HL-60/S4 treated with phorbol 12-myristate 13-acetate at 8.2 ng/mL for 4 days and 3 days (cell line): ENCODE results near the gene P4HTM.

Experiments used
- in situ Hi-C: fragments of 300-500 bp; cut with MboI; formaldehyde crosslinking; loops from 2 replicates; pipeline ENCODE4 v1.15.0; 2022; ENCODE audit warnings: low sequenced_read_pairs

Gene P4HTM, protein sequence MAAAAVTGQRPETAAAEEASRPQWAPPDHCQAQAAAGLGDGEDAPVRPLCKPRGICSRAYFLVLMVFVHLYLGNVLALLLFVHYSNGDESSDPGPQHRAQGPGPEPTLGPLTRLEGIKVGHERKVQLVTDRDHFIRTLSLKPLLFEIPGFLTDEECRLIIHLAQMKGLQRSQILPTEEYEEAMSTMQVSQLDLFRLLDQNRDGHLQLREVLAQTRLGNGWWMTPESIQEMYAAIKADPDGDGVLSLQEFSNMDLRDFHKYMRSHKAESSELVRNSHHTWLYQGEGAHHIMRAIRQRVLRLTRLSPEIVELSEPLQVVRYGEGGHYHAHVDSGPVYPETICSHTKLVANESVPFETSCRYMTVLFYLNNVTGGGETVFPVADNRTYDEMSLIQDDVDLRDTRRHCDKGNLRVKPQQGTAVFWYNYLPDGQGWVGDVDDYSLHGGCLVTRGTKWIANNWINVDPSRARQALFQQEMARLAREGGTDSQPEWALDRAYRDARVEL

DNA sequence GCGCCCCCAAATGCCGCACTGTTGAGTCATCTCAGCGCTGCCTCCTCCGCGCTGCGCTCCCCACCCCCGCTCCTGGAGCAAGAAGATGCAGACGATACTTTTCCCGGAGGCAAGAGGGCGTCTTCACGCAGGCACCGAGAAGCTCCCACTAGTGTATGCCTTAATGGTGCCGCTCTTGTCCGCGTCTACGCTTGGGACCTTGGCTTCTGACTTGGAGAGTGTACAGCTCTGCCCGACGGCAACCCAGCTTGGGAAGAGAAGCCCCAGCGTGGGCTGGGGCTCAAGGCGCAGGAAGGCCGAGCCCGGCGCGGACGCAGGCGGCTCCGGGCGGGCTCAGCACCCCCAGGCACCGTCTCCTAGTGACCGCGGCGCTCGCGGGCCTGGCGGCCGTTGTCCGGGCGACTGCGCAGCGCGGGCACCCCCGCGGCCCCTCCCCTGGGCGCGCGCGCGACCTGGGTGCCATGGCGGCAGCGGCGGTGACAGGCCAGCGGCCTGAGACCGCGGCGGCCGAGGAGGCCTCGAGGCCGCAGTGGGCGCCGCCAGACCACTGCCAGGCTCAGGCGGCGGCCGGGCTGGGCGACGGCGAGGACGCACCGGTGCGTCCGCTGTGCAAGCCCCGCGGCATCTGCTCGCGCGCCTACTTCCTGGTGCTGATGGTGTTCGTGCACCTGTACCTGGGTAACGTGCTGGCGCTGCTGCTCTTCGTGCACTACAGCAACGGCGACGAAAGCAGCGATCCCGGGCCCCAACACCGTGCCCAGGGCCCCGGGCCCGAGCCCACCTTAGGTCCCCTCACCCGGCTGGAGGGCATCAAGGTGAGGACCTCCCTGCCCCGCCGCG lies at the start of gene P4HTM:
Gene P4HTM, plus strand, starts transcription at position 446 of the 840 bp plus-strand sequence. Its CDS starts 16 bp downstream, at position 462.
- in situ Hi-C loops, result no loop called here

DNA sequence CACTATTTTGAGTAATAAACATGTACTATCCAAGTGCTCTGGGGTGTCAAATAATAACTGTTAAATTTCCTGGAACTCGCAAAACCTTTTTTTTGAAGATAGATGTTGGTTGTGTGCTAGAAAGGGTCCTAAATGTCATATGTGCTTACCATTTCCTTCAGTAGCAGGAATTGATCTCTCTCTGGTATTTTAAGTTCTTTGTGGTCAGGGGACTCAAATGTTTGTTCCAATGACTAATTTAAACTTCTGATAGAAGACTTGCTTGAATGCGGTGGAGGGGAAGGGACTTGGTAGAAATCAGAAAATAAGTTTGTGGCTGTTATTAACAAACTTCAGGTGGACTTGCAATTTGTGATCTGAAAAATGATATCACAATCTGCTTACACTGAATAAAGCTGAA lies 44.6 kb upstream of the P4HTM start:
- in situ Hi-C loops, result no loop called here

DNA sequence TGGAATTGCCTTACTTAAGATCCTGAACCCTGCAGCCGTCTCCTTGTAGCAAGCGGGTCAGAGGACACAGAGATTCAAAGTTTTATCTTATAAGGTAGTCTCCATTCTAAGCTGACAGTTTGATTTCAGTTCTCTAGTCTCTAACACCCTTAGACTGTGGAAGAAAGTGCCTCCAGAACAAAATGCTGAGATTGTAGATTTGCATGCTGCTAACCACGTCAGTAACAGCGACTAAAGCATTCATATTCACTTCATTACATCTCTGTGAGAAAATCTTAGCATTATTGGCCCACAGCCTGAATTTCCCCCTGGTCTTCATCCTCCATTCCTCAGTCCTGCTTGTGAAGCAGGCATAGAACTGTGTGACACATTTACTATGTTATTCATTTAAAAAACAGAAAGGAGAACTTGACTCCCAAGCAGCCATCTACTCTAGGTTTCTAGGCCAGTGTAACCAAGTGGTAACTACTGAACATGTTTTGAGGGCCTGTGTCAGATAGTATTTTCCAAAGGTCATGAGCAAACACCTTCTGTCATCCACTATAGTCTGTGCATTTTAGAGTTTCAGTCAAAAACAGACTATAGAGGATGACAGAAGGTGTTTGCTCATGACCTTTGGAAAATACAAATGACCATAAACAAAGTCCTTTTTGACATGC lies 44.0 kb upstream of the P4HTM start:
- in situ Hi-C loops, result no loop called here

DNA sequence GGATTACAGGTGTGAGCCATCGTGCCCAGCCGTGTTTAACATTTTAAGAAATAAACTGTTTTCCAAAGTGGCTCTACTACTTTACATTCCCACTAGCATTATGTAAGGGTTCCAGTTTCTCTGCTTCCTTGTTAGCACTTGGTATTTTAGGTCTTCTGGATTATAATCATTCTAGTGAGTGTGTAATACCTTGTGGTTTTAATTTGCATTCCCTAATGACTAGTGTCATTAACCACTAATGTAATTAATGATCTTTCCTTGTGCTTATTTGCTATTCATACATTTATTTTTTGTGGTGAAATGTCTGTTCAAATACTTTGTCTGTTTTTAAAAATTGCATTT lies 40.7 kb upstream of the P4HTM start:
- in situ Hi-C loops, result no loop called here

DNA sequence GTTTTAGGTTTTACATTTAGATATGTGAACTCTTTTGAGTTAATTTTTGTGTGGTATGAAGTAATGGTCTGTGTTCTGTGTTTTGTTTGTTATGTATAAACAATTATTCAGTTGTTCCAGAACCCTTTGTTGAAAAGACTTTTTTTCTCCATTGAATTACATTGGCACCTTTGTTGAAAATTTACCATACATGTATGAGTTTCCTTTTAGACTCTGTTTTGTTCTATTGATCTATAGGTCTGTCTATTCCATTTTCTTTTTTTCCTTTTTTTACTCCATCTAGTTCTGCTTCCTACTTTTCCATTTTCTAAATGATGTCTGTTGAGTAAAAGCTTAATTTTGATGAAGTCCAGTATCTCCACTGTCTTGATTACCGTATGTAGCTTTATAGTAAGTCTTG lies 40.0 kb upstream of the P4HTM start:
- in situ Hi-C loops, result loop anchor here (25.0 kb wide), 1 partner anchor 213 kb away; no protein-coding TSS in a partner anchor

DNA sequence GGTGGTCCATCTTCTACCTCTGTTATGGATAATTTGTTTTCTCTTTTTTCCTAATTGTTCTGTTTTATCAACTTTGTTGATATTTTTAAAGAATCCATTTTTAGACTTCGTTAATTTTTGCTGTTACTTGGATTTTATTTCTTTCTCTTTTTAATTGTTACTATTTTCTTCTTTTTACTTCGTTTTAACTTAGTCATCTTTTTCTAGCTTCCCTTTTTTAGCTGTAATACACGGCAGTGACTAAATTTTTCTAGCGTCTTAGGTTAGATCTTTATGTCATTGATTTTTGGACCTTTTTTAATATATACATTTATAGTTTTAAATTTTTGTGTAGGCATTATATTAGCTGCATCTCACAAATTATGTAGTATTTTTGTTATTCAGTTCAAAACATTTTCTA lies 38.3 kb upstream of the P4HTM start:
- in situ Hi-C loops, result loop anchor here (25.0 kb wide), 1 partner anchor 214 kb away; no protein-coding TSS in a partner anchor

DNA sequence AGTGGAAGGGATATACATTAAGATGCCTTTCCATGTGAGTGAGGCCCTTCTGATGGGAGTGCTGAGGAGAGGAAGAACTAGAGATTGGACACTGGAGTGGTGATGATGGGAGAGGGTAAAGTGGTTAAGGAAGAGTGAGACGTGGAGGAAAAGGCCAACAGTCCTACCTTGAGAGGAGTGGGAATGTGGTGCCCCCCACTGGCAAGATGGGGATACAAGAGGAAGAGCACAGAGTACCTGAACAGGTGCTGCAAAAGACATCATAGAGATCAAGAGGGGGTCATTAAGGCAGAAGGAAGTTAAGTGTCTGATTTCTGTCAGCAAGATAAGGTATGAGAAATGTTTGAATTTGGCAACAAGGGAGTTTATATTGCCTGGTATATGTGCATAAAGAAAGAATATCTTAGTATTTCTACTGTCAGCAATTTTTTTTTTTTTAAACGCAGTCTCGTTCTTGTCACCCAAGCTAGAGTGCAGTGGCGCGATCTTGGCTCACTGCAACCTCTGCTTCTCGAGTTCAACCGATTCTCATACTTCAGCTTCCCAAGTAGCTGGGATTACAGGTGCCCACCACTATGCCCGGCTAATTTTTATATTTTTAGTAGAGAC lies 37.4 kb upstream of the P4HTM start:
- in situ Hi-C loops, result loop anchor here (25.0 kb wide), 1 partner anchor 215 kb away; no protein-coding TSS in a partner anchor

DNA sequence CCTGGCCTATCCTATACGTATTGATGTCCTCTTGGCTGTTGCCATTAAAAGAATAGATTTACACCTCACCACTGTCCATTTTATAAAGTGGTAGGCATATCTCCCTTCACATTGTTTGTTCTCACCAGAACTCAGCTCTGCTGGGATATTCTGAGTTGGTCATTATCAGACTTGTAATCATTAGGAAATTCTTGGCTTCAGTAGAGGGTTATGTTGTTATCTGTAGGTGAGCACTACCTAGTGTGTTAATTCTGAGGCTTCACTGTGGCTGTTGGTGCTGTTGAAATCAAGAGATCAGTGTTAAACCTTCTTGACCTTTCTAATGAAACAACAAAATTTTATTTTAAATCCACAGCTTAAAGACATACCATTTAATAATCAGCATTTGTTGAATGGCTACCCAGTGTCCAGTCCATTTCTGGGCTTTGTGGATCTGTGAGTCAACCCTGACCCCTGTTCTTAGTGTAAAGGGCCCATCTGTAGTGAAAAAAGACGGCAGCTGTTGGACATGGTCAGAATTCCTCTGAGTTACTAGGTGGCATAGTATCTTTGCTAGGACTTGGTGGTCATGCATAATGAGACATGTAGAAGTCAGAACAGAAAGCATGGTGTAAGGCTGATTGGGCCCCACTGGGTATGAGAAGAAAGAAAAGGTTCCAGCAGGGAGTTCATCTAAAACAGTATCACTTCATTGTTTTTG lies 32.9 kb upstream of the P4HTM start:
- in situ Hi-C loops, result loop anchor here (25.0 kb wide), 1 partner anchor 220 kb away; no protein-coding TSS in a partner anchor

DNA sequence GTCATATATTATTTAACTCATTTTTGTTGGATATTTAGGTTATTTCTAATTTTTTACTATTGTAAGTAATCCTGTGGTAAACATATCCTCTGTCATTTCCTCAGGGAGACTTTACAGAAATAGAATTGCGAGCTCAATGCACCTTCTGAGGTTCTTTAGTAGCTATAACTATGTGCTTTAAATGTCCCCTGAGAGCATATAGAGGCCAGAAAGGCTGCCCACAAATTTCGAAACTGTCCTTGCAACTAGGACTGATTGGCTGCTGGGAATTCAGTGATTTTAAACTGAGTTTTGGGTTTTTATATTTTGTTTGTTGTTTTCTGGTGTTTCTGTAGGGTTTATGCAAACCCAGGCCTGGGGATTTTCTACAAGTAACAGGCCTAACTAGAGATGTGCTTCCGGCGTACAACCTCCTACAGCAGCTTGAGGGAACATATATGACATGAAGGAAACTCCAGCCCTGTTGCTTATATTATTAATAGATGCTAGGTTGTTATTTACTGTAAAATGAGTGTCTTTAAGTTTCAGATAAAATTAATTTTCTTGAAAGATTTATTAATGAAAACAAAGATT lies 29.1 kb upstream of the P4HTM start:
- in situ Hi-C loops, result loop anchor here (25.0 kb wide), 1 partner anchor 224 kb away; no protein-coding TSS in a partner anchor

DNA sequence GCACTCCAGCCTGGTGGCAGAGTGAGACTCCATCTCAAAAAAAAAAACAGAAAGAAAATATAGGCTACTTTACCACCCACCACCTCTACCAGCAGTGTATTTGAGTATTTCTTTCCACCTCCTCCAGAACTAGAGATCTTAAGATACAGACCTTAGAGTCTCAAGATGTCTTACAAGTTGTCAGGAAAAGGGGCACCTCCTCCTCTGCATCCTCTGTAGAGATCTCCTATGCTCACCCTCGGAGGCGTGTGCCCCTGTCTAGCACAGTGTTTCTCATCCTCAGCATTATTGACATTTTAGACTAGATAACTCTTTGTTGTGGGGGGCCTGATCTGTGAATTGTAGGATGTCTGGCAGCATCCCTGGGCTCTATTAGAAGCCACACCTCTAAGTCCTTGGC lies 27.7 kb upstream of the P4HTM start:
- in situ Hi-C loops, result loop anchor here (25.0 kb wide), 1 partner anchor 225 kb away; no protein-coding TSS in a partner anchor

DNA sequence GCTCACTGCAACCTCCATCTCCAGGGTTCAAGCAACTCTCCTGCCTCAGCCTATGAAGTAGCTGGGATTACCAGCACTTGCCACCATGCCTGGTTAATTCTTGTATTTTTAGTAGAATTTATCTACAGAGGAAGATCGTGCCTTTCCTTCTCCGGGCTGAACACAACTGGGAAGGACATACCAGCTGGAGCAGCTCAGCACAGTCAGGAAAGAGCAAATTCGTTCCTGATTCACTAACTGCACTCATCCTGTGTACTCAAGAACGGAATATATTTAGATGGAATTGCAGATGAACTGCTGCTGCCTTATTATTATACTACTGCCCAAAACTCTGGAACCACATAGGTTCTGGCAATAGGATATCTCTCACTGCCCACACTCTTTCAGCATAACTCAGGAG lies 27.1 kb upstream of the P4HTM start:
- in situ Hi-C loops, result loop anchor here (25.0 kb wide), 1 partner anchor 226 kb away; no protein-coding TSS in a partner anchor

DNA sequence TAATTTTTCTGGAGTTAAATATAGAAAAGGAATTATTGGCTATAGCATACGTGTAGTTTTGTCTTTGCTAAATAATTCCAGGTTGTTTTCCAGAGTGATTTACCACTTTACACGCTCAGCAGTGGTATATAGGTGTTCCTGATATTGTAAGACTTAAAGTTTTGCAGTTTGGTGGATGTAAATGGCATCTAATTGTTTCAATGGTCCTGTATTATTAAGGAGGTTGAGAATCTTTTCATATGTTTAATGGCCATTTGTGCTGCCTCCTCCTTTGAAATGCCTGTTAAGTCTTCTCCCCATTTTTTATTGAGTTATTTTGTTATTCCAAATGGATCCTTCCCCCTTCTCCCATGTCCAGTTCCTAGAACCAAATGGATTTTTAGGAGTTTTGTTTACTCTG lies 26.4 kb upstream of the P4HTM start:
- in situ Hi-C loops, result loop anchor here (25.0 kb wide), 1 partner anchor 226 kb away; no protein-coding TSS in a partner anchor

DNA sequence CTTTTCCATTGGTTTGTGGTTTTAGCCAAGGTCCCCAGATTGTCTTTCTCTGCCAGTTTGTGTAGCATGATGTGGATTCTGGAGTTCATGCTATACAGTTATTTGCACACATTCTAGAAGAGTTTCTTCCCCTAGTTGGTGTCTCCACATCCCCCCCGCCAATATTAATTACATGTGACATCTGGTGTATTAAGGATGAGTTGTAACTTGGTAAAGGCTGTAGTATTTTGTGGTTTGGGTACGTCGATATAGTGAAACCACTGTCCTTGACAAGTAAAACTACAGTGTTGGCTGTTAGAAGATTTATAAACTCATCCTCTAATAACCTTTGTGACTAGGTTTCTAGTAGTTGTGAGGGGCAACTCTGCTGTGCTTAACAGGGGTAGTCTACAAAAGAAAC lies 23.7 kb upstream of the P4HTM start:
- in situ Hi-C loops, result loop anchor here (25.0 kb wide), 1 partner anchor 229 kb away; no protein-coding TSS in a partner anchor

DNA sequence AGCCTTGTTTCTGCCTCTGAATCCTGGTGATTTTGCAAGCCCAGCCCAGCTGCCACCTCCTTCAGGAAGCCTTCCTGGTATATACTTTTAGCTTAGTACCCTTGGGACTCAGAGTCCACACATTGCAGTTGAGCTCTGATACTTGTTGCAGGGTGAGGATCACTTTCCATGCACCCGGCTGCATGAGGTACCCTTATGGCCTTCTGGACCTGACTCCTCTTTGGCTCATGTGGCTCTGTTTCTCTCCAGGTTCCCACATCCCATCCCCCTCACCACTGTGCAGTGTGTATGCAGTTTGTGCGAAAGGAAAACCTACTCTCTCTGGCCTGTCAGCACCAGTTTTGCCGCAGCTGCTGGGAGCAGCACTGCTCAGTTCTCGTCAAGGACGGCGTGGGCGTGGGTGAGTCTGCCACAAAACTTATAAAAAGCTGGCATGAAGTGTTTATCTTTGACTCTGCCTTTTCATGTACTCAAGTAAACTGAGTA lies 23.1 kb upstream of the P4HTM start:
- in situ Hi-C loops, result loop anchor here (25.0 kb wide), 1 partner anchor 230 kb away; no protein-coding TSS in a partner anchor

DNA sequence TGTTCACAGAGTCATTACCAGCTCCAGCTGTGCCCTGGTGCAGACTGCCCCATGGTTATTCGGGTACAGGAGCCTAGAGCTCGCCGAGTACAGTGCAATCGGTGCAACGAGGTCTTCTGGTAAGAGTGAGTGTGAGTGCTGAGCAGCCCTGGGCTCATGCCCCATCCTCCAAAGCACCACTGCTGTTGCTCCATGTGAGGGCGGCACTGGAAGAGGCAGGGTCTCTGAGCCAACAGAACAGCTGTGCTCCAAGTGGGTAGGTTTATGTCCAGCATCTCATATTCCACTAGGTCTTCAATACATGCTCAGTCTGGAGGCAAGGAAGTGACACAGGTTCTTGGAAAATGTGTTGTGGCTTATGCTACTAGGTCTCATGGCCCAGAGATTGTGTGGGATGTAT lies 19.5 kb upstream of the P4HTM start:
- in situ Hi-C loops, result loop anchor here (25.0 kb wide), 1 partner anchor 233 kb away; no protein-coding TSS in a partner anchor

DNA sequence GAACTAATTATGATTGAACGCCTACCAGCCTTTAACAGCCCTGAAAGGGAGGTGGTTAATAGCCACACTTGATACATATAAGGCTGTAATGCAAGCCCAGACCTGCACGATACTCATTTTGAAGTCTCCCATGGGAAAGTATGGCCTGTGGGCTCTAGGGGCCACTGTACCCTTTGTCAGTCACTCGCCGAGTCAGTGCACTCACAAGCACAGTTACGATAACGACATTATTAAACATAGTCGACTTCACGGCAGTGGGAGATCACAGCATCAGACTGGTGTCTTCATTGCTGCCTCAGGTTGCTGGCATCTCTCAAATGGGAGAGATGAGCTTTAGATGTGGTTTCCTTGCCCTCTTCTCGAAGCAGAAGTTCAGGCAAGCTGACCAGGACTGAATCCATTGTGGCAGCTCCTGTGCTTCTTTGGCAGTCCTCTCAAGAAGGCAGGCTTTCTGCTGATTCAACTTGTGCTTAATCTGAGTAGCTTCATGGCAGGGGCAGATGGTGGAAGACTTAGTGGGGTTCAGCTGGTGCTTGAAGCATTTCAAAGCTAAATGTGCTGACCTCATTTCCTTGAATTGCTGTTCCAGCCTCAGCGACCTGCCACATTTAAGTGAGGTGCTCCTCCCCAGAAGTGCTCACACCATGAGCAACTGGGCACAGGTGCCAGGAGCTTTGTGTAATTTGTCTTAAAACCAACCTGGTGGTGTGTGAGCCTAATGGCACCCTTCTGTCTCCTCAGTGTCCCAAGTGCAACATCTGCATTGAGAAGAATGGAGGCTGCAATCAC lies 15.8 kb upstream of the P4HTM start:
- in situ Hi-C loops, result loop anchor here (25.0 kb wide), 1 partner anchor 237 kb away; no protein-coding TSS in a partner anchor

DNA sequence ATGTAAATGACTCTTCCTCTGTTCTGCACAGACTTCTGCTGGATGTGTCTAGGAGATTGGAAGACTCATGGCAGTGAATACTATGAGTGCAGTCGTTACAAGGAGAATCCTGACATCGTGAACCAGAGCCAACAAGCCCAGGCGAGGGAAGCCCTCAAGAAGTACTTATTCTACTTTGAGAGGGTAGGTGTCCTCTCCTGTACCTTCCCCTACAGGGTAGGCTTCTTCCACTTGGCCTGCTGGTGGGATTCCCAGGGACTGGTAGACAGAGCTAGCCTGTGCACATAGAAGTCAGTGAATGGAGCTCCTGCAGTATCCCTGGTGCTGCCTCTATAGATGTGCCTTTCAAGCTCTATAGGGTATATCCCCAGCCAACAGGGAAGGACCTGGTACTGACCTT lies 10.6 kb upstream of the P4HTM start:
- in situ Hi-C loops, result no loop called here

DNA sequence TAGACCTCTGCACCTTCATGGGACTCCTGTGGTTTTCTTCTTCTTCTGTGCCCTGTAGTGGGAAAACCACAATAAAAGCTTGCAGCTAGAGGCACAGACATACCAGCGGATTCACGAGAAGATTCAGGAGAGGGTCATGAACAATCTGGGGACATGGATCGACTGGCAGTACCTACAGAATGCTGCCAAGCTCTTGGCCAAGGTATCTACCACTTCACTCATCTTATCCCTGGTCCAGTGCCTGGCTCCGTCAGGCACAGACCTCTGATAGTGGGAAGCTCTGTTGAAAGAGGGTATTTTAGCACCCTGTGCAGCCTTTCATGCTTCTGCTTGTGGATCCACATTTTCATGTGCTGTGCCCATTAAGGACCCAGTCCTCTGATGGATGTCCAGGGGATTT lies 9.7 kb upstream of the P4HTM start:
- in situ Hi-C loops, result no loop called here
